ENCODE data around the gene USP32.

DNA sequence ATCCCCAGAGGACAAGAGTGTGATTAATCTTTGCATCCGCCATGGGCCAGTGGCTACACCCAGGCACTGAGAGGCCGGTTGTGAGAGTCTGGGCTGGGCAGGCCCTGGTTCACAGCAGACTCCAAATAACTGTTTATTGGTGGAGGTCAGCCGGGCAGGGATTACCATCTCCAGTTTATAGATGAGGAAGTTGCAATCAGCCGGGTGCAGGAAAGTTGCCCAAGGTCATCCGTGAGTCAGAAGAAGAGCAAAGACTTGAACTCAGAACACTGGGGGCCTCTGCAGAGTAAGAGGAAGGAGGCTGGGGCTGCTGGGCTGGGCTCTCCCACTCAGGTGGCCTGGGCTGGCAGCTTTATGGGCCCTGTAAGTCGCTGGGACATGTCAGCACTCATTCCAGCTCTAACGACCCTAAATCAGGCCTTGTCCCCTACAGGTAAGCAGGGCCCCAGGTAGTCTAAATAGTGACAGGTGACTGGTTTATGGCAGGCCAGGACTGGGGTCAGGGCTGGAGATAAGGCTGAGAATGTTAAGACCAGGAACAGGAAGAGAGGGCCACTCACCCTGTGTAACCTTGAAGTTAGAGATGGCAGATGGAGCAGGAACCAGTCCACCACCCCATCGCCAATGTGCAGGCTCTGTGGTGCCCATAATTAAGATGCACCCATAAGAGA, 244.2 kb downstream of the USP32 start:
- no peak for TF ChIP-seq POLR2AphosphoS5 (IDR thresholded peaks at IDR 0.05; ENCODE audit: low read depth, low read length)
- no peak for TF ChIP-seq POLR2A (IDR thresholded peaks at IDR 0.05; ENCODE audit: low read depth, low read length)
- no peak for TF ChIP-seq TAF1 (IDR thresholded peaks at IDR 0.05; ENCODE audit: borderline replicate concordance, low read depth, low read length)

All from GM12892 (cell line).